Right renal pelvis (tissue), 4 donors: ENCODE measurements around the gene CENPE. TPM values are rescaled to one million over a fixed set of nuclear protein-coding genes. Genes with fewer than 3 reads are reported as not detected.
"Not testable (repeated sequence)": the region's sequence is repeated elsewhere in the genome, so short reads cannot be mapped to it uniquely, and the experiment has no call there.

Experiments
- DNase-seq, 4 donors: peaks; one replicate each; pipeline ENCODE4 v3.0.0-alpha.2; 2013; ENCODE audit warnings: low read depth in 4 of 4, low spot score in 3 of 4, missing footprints in 1 of 4
- polyA plus RNA-seq, 4 donors: library from polyadenylated mRNA; unstranded; fragments of 120-200 nt; gene quantifications; one replicate each; pipeline ENCODE4 v1.2.1, GENCODE V29; 2013; ENCODE audit not compliant: insufficient read length in 4 of 4

Gene CENPE, protein sequence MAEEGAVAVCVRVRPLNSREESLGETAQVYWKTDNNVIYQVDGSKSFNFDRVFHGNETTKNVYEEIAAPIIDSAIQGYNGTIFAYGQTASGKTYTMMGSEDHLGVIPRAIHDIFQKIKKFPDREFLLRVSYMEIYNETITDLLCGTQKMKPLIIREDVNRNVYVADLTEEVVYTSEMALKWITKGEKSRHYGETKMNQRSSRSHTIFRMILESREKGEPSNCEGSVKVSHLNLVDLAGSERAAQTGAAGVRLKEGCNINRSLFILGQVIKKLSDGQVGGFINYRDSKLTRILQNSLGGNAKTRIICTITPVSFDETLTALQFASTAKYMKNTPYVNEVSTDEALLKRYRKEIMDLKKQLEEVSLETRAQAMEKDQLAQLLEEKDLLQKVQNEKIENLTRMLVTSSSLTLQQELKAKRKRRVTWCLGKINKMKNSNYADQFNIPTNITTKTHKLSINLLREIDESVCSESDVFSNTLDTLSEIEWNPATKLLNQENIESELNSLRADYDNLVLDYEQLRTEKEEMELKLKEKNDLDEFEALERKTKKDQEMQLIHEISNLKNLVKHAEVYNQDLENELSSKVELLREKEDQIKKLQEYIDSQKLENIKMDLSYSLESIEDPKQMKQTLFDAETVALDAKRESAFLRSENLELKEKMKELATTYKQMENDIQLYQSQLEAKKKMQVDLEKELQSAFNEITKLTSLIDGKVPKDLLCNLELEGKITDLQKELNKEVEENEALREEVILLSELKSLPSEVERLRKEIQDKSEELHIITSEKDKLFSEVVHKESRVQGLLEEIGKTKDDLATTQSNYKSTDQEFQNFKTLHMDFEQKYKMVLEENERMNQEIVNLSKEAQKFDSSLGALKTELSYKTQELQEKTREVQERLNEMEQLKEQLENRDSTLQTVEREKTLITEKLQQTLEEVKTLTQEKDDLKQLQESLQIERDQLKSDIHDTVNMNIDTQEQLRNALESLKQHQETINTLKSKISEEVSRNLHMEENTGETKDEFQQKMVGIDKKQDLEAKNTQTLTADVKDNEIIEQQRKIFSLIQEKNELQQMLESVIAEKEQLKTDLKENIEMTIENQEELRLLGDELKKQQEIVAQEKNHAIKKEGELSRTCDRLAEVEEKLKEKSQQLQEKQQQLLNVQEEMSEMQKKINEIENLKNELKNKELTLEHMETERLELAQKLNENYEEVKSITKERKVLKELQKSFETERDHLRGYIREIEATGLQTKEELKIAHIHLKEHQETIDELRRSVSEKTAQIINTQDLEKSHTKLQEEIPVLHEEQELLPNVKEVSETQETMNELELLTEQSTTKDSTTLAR (N-terminal part only)
- 10 to 100 TPM; 10.0 to 13.9 (median 12.7) TPM for polyA plus RNA-seq

DNA sequence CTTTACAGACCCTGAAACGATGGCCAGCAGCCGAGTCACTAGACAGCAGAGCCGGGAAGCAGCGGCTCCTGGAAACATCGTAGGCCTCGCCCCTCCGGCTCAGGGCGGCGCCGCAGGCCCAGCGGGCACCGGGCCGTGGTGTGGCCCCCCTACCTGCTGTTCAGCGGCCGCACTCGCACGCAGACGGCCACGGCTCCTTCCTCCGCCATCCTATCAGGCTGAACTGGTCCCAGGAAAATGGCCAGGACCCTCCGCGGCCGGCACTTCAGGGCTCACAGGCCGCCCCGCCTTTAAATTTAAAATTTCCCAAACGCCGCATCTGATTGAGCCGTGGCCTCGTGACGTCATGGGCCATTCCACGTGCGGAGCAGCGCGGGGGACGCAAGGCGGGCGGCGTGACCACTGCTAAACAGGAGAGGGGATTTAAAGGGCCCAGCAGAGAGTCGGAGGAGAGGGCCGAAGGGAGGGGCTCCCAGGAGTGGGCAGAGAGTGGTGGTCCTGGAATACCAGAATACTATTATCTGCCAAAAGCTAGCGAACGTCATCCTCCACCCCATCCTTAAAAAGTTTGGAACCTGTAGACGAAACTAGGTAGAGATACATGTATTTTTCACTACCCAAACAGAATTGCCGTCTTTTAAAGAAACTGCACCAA lies at the start of gene CENPE:
TSS of gene CENPE (minus strand) at position 233 of the 655 bp plus-strand sequence. CDS start at position 209, 24 bp downstream.
- DNase-seq = peak; percentile 85 to 90 (median 88)

- no peak for DNase-seq
These were observed 46.1 kb upstream of the CENPE start for GRCh38 chr4:103244251-103244650.

GRCh38 chr4:103230938-103231337 lies 32.8 kb upstream of the CENPE start:
- DNase-seq = not testable (repeated sequence)

DNA sequence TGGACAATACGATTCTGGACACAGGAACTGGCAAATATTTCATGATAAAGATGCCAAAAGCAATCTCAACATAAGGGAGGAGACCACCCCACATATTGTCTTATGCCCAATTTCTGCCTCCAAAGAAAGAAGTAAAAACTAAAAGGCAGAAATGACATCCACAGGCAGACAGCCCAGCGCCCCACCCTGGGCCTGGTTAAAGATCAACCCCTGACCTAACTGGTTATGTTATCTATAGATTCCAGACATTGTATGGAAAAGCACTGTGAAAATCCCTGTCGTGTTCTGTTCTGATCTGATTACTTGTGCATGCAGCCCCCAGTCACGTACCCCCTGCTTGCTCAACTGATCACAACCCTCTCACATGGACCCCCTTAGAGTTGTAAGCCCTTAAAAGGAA lies 25.4 kb upstream of the CENPE start:
- not testable (repeated sequence) for DNase-seq

DNA sequence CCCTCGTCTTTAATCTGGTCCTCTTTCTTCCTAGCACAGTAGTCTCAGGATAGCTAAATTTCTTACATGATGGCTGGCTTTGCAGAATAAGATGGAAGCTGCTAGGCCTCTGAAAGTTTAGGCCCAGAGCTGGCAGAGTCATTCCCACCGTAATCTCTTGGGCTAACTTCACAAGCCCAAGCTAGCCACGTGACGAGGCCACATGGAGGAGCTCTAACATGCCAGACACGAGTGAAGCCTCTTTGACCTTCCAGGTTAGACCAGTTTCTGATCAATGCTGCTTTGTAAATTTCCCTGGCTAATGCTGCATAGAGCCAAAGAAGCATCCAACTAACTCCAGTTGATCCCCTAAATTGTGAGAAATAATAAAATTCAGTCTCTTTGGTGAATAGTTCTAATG lies 9.5 kb upstream of the CENPE start:
- DNase-seq = no peak

DNA sequence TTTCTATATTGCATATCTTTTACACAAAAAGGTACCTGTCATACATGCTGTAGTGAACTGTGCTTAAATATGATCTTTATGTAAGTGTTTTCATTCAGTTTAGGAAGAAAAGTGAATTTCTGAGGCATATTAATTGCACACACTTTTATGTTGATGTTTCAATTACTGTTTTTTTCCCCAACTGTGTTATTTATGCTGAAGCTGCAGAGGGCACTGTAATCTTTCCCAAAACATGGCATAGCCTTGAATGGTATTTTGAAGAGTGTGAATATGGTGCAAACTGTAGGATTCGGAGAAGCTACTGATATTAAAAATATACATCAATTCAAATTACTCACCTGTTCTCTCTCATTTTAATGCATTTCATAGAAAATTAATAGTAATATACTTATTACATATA lies 6.0 kb upstream of the CENPE start:
- DNase-seq = no peak

GRCh38 chr4:103201724-103202123 lies 3.6 kb upstream of the CENPE start:
- DNase-seq = no peak

- DNase-seq = no peak
These were observed 3.1 kb upstream of the CENPE start for GRCh38 chr4:103201253-103201652.

DNA sequence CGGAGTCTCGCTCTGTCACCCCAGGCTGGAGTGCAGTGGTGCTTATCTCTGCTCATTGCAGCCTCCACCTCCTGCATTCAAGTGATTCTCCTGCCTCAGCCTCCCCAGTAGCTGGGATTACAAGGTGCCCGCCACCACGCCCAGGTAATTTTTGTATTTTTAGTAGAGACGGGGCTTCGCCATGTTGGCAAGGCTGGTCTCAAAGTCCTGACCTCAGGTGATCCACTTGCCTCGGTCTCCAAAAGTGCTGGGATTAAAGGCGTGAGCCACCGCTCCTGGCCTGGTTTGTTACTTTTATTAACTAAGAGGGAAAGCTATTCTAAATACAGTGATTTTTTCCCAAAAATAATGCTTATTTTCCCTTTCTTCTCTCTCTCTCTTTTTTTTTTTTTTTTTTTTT lies 866 bp upstream of the CENPE start:
- DNase-seq = no peak

- DNase-seq = peak in 2 of 4 donors; percentile 5 to 18
These were observed 405 bp downstream of the CENPE start for GRCh38 chr4:103197765-103198110.

DNA sequence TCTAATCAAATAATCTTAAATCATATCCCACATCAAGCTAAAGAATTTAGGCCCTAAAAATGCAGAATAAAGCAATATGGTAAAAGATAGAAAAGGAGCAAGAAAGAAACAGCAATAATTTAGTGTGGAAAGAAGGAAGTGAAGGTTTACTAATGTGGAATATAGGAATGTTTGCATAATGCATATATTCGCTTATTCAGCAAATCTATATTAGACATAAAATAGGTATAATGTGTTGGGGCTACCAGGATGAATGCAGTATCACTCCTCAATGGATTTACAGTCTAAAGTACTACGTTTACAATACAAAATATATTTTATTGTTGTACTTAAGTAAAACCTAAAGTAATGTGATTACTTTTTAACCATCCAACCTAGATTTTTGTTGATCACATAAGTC lies 4.7 kb downstream of the CENPE start:
- DNase-seq = no peak

DNA sequence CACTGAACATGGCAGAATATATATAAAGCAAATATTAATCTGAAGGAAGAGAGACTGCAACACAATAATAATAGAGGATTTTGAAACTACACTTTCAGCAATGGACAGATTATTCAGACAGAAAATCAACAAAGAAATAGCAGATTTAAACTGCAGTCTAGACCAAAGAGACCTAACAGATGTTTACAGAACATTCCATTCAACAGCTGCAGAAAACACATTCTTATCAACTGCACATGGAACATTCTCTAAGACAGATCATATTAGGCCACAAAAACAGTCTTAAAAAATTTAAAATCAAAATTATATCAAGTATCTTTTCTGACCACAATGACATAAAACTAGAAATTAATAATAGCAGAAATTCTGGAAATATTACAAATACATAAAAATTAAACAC lies 27.1 kb downstream of the CENPE start:
- DNase-seq = no peak

DNA sequence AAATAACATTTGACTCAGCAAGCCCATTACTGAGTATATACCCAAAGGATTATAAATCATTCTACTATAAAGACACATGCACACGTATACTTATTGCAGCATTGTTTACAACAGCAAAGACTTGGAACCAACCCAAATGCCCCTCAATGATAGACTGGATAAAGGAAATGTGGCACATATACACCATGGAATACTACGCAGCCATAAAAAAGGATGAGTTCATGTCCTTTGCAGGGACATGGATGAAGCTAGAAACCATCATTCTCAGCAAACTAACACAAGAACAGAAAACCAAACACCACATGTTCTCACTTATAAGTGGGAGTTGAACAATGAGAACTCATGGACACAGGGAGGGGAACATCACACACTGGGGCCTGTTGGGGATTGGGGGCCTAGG lies 28.4 kb downstream of the CENPE start:
- DNase-seq = not testable (repeated sequence)

DNA sequence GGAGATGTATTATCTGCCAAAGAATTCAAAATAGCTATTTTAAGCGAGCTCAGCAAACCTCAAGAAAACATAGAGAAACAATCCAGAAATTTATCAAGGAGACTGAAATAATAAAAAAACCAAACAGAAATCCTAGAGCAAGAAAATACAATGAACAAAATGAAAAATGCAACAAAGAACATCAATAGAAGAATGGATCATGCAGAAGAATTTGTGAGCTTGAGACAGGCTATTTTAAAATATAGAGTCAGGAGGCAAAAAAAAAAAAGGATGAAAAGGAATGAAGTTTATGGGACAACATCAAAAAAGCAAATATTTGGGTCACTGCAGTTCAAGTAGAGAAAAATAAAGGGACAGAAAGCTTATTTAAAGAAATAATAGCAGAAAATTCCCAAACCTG lies 29.1 kb downstream of the CENPE start:
- no peak for DNase-seq

GRCh38 chr4:103162176-103162575 lies 36.0 kb downstream of the CENPE start:
- no peak for DNase-seq

DNA sequence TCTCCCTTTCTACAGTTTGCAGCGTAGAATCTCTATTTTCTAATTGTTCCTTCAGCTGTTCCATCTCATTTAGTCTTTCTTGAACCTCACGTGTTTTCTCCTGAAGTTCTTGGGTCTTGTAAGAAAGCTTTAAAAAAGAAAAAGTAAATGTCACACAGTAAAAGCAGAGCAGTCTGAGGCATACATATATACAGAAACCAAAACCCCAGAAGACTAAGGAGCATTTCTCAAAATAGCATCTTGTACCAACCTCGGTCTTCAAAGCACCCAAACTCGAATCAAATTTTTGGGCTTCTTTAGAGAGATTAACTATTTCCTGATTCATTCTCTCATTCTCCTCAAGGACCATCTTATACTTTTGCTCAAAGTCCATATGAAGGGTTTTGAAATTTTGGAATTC lies 39.4 kb downstream of the CENPE start:
- no peak for DNase-seq

- DNase-seq = no peak
These were observed 42.0 kb downstream of the CENPE start for GRCh38 chr4:103156106-103156505.

DNA sequence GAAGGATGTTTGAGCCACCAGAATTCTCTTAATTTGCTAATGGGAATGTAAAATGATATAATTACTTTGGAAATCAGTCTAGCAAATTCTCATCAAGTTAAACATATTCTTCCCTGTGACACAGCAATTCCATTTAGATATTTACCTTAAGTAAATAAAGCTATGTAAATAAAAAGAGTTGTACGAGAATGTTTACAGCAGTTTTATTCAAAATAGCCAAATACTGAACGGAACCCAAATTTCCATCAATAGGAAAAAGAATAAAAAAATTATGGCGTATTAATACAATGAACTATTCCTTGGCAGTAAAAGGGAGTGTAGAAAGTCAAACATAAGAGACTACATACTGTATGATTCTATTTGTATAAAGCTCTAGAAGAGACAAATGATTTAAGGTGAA lies 45.8 kb downstream of the CENPE start:
- no peak for DNase-seq

GRCh38 chr4:103150677-103151076 lies 47.5 kb downstream of the CENPE start:
- DNase-seq = no peak

DNA sequence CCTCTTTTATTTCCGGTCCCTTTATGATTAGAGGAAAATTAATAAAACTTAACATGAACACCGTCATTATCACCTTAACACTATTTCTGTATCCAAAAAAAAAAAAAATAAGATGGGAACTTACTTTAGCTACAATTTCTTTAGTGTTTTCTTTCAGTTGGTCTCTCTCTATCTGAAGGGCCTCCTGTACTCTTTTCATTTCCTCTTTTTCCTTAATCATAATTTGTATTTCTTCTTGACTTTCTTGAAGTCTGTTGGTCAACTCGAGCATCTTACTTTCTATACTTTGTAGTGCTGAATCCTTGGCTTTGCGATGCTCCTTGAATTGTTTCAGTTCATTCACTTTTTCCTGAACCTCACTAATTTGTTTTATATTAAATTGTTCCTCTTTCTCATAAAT lies 53.2 kb downstream of the CENPE start:
- no peak for DNase-seq
